IPS-18a (cell line): ENCODE measurements around the gene CAMSAP2.

ENCODE experiments used
- H3K27ac ChIP-seq: one replicate; pipeline ENCODE4 v1.5.1; 2013; ENCODE audit warnings: low read length
- H3K27me3 ChIP-seq: one replicate; pipeline ENCODE4 v1.6.1; 2013; ENCODE audit warnings: mild to moderate bottlenecking, low read length; ENCODE audit not compliant: control insufficient read depth, insufficient read depth
- H3K36me3 ChIP-seq: one replicate; pipeline ENCODE4 v1.6.1; 2013; ENCODE audit warnings: low read depth, low read length; ENCODE audit not compliant: control insufficient read depth
- H3K4me1 ChIP-seq: one replicate; pipeline ENCODE4 v1.6.1; 2013; ENCODE audit warnings: low read depth, low read length; ENCODE audit not compliant: control insufficient read depth
- H3K4me3 ChIP-seq: one replicate; pipeline ENCODE4 v1.5.1; 2013; ENCODE audit warnings: low read length
- H3K9ac ChIP-seq: one replicate; pipeline ENCODE4 v1.6.1; 2013; ENCODE audit warnings: mild to moderate bottlenecking, low read length, moderate library complexity
- H3K9me3 ChIP-seq: one replicate; pipeline ENCODE4 v1.6.1; 2013; ENCODE audit warnings: low read depth, low read length; ENCODE audit not compliant: control insufficient read depth

The CAMSAP2 gene

DNA sequence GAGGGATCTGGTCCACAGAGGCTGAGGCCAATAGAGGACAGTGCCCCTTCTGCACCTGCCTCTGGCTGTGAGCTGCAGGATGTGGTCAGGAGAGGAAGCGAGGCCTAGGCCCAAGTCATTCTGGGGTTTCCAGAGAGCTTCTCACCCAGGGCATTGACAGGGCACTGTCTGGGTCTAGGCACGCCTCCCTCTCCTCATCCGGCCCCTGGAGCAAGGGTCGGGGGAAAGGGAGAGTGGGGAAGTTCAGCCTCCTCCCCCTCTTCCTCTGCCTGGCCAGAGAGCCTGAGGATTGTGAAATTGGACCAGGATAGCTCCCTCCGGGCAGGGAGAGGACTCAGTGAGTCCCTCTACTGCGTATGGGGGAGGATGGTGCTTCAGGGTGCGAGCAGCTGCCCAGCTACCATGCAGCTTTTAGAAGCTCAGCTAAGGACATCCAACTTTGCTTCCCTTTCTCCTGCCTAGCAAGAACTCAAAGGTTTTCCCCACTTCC lies 149.7 kb downstream of the CAMSAP2 start:
- no peaks in the 10 kb centered on the region for H3K9me3 ChIP-seq
- no peaks in the 10 kb centered on the region for H3K27me3 ChIP-seq
- no peak overlapping the region for H3K4me3 ChIP-seq
- no peaks in the 10 kb centered on the region for H3K36me3 ChIP-seq
- H3K4me1 ChIP-seq: peaks cover 34% of the 10 kb centered on the region
- H3K9ac ChIP-seq: no peak overlapping the region
- no peak overlapping the region for H3K27ac ChIP-seq

DNA sequence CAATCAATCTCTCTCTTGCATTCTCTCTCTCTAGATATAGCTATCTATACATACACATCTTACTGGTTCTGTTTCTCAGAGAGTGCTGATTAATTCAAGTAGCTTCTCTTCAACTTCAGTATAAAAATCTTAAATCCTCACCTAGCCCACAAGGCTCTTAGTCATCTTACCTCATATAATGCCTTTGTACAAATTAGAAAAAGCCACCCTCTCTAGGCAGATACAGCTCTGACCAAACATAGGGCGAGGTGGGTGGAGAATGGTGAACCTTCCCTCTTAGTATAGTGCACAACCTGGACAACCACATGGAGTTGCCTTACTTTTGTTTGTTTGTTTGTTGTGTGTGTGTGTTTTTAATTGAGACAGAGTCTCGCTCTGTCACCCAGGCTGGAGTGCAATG lies 150.9 kb downstream of the CAMSAP2 start:
- Histone ChIP-seq H3K27ac (no peak overlapping the region), H3K4me1 (peaks cover 41% of the 10 kb centered on the region), H3K9me3 (no peaks in the 10 kb centered on the region), H3K4me3 (no peak overlapping the region), H3K27me3 (no peaks in the 10 kb centered on the region), H3K36me3 (no peaks in the 10 kb centered on the region), H3K9ac (no peak overlapping the region)

DNA sequence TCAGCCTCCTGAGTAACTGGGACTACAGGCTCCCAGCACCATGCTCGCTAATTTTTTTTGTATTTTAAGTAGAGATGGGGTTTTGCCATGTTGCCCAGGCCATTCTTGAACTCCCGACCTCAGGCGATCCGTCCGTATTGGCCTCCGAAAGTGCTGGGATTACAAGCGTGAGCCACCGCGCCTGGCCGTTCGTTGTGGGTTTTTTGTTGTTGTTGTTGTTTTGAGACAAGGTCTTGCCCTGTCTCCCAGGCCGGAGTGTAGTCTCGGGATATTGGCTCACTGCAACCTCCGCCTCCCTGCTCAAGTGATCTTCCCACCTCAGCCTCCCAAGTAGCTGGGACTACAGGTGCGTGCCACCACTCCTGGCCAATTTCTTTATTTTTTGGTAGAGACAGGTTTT lies 151.3 kb downstream of the CAMSAP2 start:
- Histone ChIP-seq H3K4me3 (no peak overlapping the region), H3K27me3 (no peaks in the 10 kb centered on the region), H3K9ac (no peak overlapping the region), H3K36me3 (no peaks in the 10 kb centered on the region), H3K9me3 (no peaks in the 10 kb centered on the region), H3K27ac (no peak overlapping the region), H3K4me1 (peaks cover 46% of the 10 kb centered on the region)

DNA sequence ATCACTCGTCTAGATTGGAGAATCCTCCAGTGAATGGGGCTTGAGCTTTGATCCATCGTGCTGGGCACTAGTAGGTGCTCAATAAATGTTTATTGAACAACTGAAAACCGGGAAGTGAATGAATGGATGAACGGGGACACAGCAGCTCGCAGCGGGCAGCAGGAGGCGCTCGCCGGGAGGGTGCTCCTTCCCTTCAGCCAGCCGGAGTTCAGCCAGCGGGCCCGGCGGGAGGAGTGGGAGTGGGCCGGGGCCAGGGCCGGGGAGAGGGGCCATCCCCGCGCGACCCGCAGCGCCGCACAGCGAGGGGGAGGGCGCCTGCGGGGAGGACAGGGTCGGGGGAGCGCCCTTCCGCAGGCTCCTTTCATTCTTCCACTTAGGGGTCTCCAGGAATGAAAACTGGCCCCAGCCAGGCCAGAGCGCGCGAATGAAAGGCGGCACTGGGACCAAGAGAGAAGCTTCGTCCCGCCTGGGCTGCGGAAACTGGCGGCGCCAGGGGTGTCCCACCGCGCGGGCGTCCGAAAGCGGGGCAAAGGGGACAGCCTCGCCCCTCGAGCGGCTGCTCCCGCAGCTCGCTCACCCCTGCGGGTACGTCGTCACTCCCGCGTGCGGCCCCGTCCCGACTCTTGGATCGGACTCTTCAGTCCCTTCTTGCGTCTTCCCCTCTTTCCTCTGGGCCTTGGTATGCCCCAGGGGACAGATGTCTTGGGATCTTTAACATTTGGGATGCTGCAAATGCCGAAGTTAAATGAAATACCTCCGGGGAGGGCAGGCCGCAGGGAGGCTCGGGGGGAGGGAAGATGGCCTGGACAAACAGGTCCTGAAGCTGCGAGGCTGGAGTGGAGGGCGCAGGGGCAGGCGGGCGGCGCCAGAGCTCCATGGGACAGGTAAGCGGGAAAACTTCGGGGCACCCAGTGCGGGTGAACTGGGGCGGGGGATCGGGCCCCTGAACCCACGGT lies 152.4 kb downstream of the CAMSAP2 start:
- Histone ChIP-seq H3K27ac (peak overlapping the region; percentile 96), H3K9me3 (no peaks in the 10 kb centered on the region), H3K4me1 (peaks cover 55% of the 10 kb centered on the region), H3K36me3 (no peaks in the 10 kb centered on the region), H3K9ac (peak overlapping the region; percentile 99), H3K27me3 (no peaks in the 10 kb centered on the region), H3K4me3 (peak overlapping the region; percentile 80)

DNA sequence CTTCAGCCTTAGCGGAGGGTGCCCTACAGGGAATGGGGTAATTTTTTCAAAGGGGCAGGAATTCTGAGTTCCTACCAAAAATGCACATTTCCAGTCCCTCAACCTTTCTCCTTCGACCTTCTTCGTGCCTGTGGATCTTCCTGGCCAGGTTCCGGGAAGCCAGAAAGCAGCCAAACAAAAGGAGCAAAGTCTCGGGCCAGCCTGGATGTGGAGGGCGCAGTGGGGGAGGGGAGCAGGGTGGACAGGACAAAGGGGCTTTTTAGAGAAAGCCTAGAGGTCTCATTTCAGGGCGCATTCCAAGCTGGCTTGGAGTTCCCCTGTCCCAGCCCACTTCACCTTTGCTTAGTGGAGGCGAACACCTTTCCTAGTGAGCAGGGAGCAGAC lies 153.1 kb downstream of the CAMSAP2 start:
- Histone ChIP-seq H3K4me1 (peaks cover 60% of the 10 kb centered on the region), H3K4me3 (peak overlapping the region; percentile 80), H3K9me3 (no peaks in the 10 kb centered on the region), H3K27me3 (no peaks in the 10 kb centered on the region), H3K9ac (peak overlapping the region; percentile 99), H3K27ac (peak overlapping the region; percentile 96), H3K36me3 (no peaks in the 10 kb centered on the region)

DNA sequence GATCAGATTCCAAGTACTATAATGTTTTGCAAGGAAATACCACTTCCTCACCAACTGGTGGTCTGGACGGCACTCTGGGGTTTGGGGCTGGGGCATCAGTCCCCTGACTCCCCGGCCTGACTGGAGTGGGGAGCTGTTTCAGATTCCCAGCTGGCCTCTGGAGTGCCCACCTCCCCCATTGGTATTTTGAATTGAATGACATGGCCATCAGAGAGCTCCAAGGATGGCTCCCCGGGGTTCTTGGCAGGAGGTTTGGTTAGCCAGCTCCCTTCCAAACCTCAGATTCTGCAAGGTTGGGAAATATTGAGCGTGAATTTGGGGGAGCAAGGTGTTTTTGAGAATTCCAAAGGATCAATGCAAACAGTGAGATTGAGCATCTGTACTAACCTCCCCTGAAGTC lies 153.9 kb downstream of the CAMSAP2 start:
- peak overlapping the region; percentile 96 for H3K27ac ChIP-seq
- peak overlapping the region; percentile 99 for H3K9ac ChIP-seq
- peaks cover 63% of the 10 kb centered on the region for H3K4me1 ChIP-seq
- no peaks in the 10 kb centered on the region for H3K27me3 ChIP-seq
- no peaks in the 10 kb centered on the region for H3K36me3 ChIP-seq
- peak overlapping the region; percentile 80 for H3K4me3 ChIP-seq
- H3K9me3 ChIP-seq: no peaks in the 10 kb centered on the region

DNA sequence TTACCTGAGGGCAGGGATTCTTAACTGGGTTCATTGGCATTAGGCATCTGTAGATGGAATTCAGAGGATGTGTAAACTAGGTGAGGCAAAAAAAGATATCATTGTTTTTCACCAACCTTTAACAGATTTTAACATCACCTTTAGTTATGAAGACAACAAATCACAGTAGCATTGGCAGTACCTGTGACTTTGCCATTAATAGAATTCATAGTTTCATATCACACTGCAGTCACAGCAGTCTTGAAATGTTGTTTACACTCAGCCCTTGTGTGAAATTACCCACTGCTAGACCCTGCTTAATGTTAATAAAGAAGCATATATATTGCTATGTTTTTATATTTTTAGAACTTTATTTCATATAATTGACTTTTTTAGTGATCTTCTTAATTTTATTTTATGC lies 154.3 kb downstream of the CAMSAP2 start:
- no peaks in the 10 kb centered on the region for H3K27me3 ChIP-seq
- peak overlapping the region; percentile 80 for H3K4me3 ChIP-seq
- H3K9me3 ChIP-seq: no peaks in the 10 kb centered on the region

DNA sequence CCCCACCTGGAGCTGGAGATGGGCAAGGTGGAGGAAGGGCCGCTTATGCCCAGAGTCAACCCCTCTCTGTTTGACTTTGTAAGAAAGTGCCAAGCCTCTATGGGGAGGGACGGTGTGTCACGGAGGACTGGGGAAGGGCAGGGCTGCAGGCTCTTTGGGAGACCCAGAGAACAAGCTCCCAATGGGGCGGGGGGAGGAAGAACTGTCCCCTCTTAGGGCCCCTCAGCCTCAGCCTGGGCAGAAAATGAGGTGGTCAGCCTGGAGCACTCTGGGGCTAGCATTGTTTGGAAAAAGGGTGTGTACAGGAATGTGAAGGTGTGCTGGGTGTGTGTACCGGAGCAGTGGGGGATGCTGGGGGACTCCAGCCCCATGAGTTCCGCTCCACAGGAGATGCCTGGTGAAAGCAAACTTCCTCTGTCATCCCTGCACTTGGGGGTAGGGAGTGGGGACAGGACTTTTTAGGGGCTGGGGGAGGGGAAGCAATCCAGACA lies 154.8 kb downstream of the CAMSAP2 start:
- no peak overlapping the region for H3K9ac ChIP-seq
- H3K27me3 ChIP-seq: no peaks in the 10 kb centered on the region
- peak overlapping the region; percentile 80 for H3K4me3 ChIP-seq
- H3K4me1 ChIP-seq: peaks cover 54% of the 10 kb centered on the region
- H3K27ac ChIP-seq: peak overlapping the region; percentile 33
- peaks cover 3% of the 10 kb centered on the region for H3K36me3 ChIP-seq
- H3K9me3 ChIP-seq: no peaks in the 10 kb centered on the region

More for the DNA sequence above, 154.3 kb downstream of the CAMSAP2 start:
- H3K36me3 ChIP-seq: no peaks in the 10 kb centered on the region
- H3K27ac ChIP-seq: peak overlapping the region; percentile 33
- H3K9ac ChIP-seq: peak overlapping the region; percentile 99
- peaks cover 59% of the 10 kb centered on the region for H3K4me1 ChIP-seq

DNA sequence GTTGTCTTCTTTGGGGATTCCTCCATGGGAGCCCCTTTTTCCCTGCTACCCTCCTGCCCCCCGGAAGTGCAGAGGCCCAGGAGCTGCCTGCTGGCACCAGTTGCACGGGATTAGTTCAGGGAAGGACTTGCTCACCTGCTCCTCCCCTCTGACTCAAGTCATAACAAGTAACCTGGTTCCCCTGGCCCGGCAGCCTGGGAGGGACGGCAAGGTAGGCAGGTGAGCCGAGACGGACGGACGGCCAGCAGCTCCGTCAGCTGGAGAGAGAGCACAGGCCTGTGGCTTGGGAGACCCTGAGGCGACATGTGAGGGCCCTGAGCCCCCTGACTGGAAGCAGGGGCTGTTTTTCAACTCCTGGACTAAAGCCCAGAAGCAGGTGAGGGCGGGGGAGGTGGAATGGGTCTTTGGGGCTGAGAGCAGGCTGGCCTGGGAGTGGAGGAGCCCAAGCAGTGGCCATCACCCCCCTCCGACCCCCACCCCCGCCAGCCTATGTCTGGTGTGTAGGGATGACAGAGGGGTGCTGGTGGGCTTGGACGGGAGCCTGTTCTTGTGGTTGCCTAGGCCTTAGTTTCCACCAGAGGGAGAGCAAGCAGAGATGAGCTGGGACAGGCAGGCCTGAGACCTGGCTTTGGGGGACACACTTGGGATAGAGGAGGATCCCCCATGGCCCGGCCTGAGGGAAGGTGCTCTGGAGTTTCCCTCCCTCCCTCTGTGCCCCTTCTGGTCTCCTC lies 156.2 kb downstream of the CAMSAP2 start, which contains the start of gene INAVA:
Gene INAVA (plus strand): TSS at position 189 of the 731 bp plus-strand sequence. CDS start 3,501 bp downstream, outside the sequence.
- Histone ChIP-seq H3K9ac (no peak within 1 kb of the TSS), H3K9me3 (no peaks in the 10 kb centered on the region), H3K4me3 (peak within 1 kb of the TSS; percentile 80), H3K36me3 (peaks cover 16% of the 10 kb centered on the region), H3K4me1 (peaks cover 50% of the 10 kb centered on the region), H3K27me3 (no peaks in the 10 kb centered on the region), H3K27ac (no peak within 1 kb of the TSS)

DNA sequence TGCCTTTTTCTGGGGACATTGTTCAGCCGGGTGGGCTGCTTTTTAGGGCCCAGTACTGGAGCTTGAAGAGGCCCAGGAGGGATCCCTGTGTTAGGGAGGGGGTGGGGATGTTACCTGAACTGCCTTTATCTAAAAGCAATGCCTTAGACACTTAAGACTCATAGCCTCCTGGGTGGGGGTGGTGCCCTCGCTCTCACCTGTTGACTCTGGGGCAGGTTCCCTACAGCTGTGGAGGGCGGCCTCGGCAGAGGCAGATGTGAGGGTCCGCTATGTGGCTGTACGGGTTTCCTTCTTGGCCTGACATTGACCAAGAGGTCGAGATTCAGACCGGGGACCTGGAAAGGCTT lies 156.7 kb downstream of the CAMSAP2 start:
- H3K9ac ChIP-seq: no peak overlapping the region

DNA sequence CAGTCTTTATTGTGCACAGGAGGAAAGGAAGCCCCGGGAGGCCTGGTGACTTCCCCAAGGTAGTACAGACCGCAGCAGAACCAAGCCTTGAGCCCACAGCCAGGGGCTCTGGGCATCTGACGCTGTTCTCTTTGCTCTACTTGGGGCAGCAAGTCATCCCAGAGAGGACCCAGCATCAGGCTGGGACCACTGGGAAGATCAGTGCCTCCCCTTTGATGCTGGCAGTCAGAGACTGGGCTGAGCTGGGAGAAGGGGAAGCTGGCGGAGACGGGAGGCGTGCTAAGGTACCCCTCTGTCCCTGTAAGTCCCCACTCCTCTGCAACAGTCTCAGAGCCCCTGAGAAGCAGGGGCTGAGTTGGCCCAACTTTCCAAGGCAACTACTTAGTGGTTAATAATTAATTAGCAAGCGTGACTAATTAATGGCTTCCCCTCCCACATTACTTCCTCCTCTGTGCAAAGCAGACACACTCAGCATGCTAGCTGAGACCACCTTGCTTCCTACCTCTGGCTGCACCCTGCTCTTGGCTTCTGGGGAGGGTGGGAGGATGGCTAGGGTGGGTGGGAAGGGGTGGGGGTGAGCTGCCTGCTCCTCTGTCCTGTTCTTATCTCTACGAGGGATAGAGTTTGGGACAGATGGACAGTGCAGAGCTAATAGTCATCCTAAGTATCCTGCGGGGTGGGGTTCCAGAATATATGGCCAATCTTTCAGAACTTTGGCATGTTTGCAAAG lies 157.3 kb downstream of the CAMSAP2 start:
- Histone ChIP-seq H3K4me3 (no peak overlapping the region), H3K4me1 (peaks cover 45% of the 10 kb centered on the region), H3K36me3 (peaks cover 27% of the 10 kb centered on the region), H3K9me3 (no peaks in the 10 kb centered on the region), H3K27me3 (no peaks in the 10 kb centered on the region), H3K27ac (no peak overlapping the region), H3K9ac (no peak overlapping the region)

More for the DNA sequence above, 156.7 kb downstream of the CAMSAP2 start:
- H3K27ac ChIP-seq: no peak overlapping the region
- no peaks in the 10 kb centered on the region for H3K9me3 ChIP-seq
- peaks cover 49% of the 10 kb centered on the region for H3K4me1 ChIP-seq
- H3K4me3 ChIP-seq: peak overlapping the region; percentile 13
- H3K36me3 ChIP-seq: peaks cover 21% of the 10 kb centered on the region
- H3K27me3 ChIP-seq: no peaks in the 10 kb centered on the region
